H9 (cell line): ENCODE results near the gene ADAM22. TPM values are rescaled to one million over a fixed set of nuclear protein-coding genes. Genes with fewer than 3 reads are reported as not detected.

Source experiments
- DNase-seq: peaks from one replicate; pipeline ENCODE4 v3.0.0-alpha.2; 2017
- H2AFZ ChIP-seq: one replicate; pipeline ENCODE4 v1.6.1; 2013; ENCODE audit warnings: mild to moderate bottlenecking, low read length, control low read depth, moderate library complexity
- H2AK5ac ChIP-seq: 2 replicates; pipeline ENCODE4 v1.6.1; 2013; ENCODE audit warnings: low read length, control low read depth, mixed read lengths; ENCODE audit not compliant: insufficient read length
- H2BK120ac ChIP-seq: one replicate; pipeline ENCODE4 v1.6.1; 2013; ENCODE audit warnings: low read depth, mild to moderate bottlenecking, low read length, control low read depth, inconsistent platforms; ENCODE audit not compliant: poor library complexity, severe bottlenecking
- H2BK12ac ChIP-seq: 2 replicates; pipeline ENCODE4 v1.6.1; 2013; ENCODE audit warnings: low read length, control low read depth, mixed read lengths, low read depth; ENCODE audit not compliant: insufficient read length
- H2BK15ac ChIP-seq: 2 replicates; pipeline ENCODE4 v1.6.1; 2013; ENCODE audit warnings: low read depth, low read length, control low read depth
- H2BK20ac ChIP-seq: one replicate; pipeline ENCODE4 v1.6.1; 2013; ENCODE audit warnings: low read depth, mild to moderate bottlenecking, low read length, control low read depth, inconsistent platforms; ENCODE audit not compliant: poor library complexity, severe bottlenecking
- H2BK5ac ChIP-seq: 2 replicates; pipeline ENCODE4 v1.6.1; 2013; ENCODE audit warnings: low read length, control low read depth, mixed read lengths; ENCODE audit not compliant: insufficient read length
- H3K14ac ChIP-seq: 2 replicates; pipeline ENCODE4 v1.6.1; 2013; ENCODE audit warnings: low read length, control low read depth; ENCODE audit not compliant: insufficient read depth
- H3K18ac ChIP-seq: 2 replicates; pipeline ENCODE4 v1.6.1; 2013; ENCODE audit warnings: low read depth, mild to moderate bottlenecking, mixed read lengths, low read length, control low read depth; ENCODE audit not compliant: insufficient read length
- H3K23ac ChIP-seq: 2 replicates; pipeline ENCODE4 v1.6.1; 2013; ENCODE audit warnings: low read length, control low read depth, mixed read lengths, low read depth; ENCODE audit not compliant: insufficient read length
- H3K23me2 ChIP-seq: 2 replicates; pipeline ENCODE4 v1.6.1; 2013; ENCODE audit warnings: low read depth, mild to moderate bottlenecking, mixed read lengths, low read length, control low read depth; ENCODE audit not compliant: insufficient read length, poor library complexity, severe bottlenecking
- H3K27ac ChIP-seq: 2 replicates; pipeline ENCODE4 v1.5.1; 2013; ENCODE audit warnings: low read length, control low read depth, mixed read lengths, low read depth; ENCODE audit not compliant: insufficient read length
- H3K27me3 ChIP-seq: 2 replicates; pipeline ENCODE4 v1.6.1; 2013; ENCODE audit warnings: low read length, control low read depth, inconsistent platforms; ENCODE audit not compliant: insufficient read depth
- H3K4ac ChIP-seq: 2 replicates; pipeline ENCODE4 v1.6.1; 2013; ENCODE audit warnings: low read depth, mild to moderate bottlenecking, control low read depth, inconsistent platforms, low read length, moderate library complexity
- H3K4me1 ChIP-seq: 2 replicates; pipeline ENCODE4 v1.6.1; 2013; ENCODE audit warnings: low read length, control low read depth, inconsistent platforms; ENCODE audit not compliant: insufficient read depth
- H3K4me2 ChIP-seq: 2 replicates; pipeline ENCODE4 v1.6.1; 2013; ENCODE audit warnings: low read length, control low read depth, mixed read lengths; ENCODE audit not compliant: insufficient read length, insufficient read depth
- H3K56ac ChIP-seq: 2 replicates; pipeline ENCODE4 v1.6.1; 2013; ENCODE audit warnings: low read depth, mild to moderate bottlenecking, mixed read lengths, low read length, control low read depth; ENCODE audit not compliant: insufficient read length
- H3K79me1 ChIP-seq: 2 replicates; pipeline ENCODE4 v1.6.1; 2013; ENCODE audit warnings: low read depth, mild to moderate bottlenecking, moderate library complexity, low read length, control low read depth, inconsistent platforms; ENCODE audit not compliant: insufficient read depth, poor library complexity, severe bottlenecking
- H3K79me2 ChIP-seq: 2 replicates; pipeline ENCODE4 v1.6.1; 2013; ENCODE audit warnings: low read length, control low read depth, inconsistent platforms; ENCODE audit not compliant: insufficient read depth
- H3K9ac ChIP-seq: 2 replicates; pipeline ENCODE4 v1.6.1; 2013; ENCODE audit warnings: low read length, control low read depth, mixed read lengths; ENCODE audit not compliant: insufficient read length; ENCODE audit errors: extremely low read depth
- H3K9me3 ChIP-seq: one replicate; pipeline ENCODE4 v1.6.1; 2013; ENCODE audit warnings: low read depth, low read length, inconsistent platforms; ENCODE audit not compliant: control insufficient read depth
- H3T11ph ChIP-seq: one replicate; pipeline ENCODE4 v1.6.1; 2013; ENCODE audit warnings: mild to moderate bottlenecking, low read length, control low read depth, inconsistent platforms
- H4K20me1 ChIP-seq: one replicate; pipeline ENCODE4 v1.6.1; 2013; ENCODE audit not compliant: control insufficient read depth, insufficient read length, insufficient read depth
- H4K5ac ChIP-seq: 2 replicates; pipeline ENCODE4 v1.6.1; 2013; ENCODE audit warnings: low read depth, mild to moderate bottlenecking, mixed read lengths, low read length, control low read depth; ENCODE audit not compliant: insufficient read length
- H4K8ac ChIP-seq: replicated peaks from 2 replicates; pipeline ENCODE4 v1.6.1; 2013; ENCODE audit warnings: low read length, control low read depth, mixed read lengths, low read depth; ENCODE audit not compliant: insufficient read length
- H4K91ac ChIP-seq: 2 replicates; pipeline ENCODE4 v1.6.1; 2013; ENCODE audit warnings: low read depth, mild to moderate bottlenecking, moderate library complexity, mixed read lengths, low read length, control low read depth; ENCODE audit not compliant: insufficient read length
- H3K27ac Mint-ChIP-seq, 3 experiments: 2 replicates in 2 of 3; 3 replicates in 1 of 3; pipeline ENCODE4 v1.8.0; 2020 to 2021; ENCODE audit warnings: mixed read lengths in 3 of 3, mild to moderate bottlenecking in 1 of 3, moderate library complexity in 1 of 3
- H3K27me3 Mint-ChIP-seq: 2 replicates; pipeline ENCODE4 v1.8.0; 2021; ENCODE audit warnings: low read depth, mild to moderate bottlenecking, moderate library complexity, mixed read lengths
- H3K36me3 Mint-ChIP-seq, 3 experiments: 2 replicates in 2 of 3; 3 replicates in 1 of 3; pipeline ENCODE4 v1.8.0; 2020 to 2021; ENCODE audit warnings: low read depth in 3 of 3, mixed read lengths in 3 of 3; ENCODE audit not compliant: insufficient read depth in 1 of 3
- H3K4me1 Mint-ChIP-seq, 2 experiments: 2 replicates each; pipeline ENCODE4 v1.8.0; 2020; ENCODE audit warnings: mixed read lengths in 2 of 2
- H3K4me3 Mint-ChIP-seq, 2 experiments: 2 replicates in 1 of 2; 3 replicates in 1 of 2; pipeline ENCODE4 v1.8.0; 2020 to 2021; ENCODE audit warnings: mild to moderate bottlenecking in 2 of 2, mixed read lengths in 2 of 2, moderate library complexity in 1 of 2
- H3K9me3 Mint-ChIP-seq, 2 experiments: 2 replicates in 1 of 2; 3 replicates in 1 of 2; pipeline ENCODE4 v1.8.0; 2020; ENCODE audit warnings: mild to moderate bottlenecking in 2 of 2, mixed read lengths in 2 of 2, moderate library complexity in 1 of 2
- CTCF ChIP-seq: fragments of 200-600 bp; sonication (generic); conservative IDR thresholded peaks from 3 replicates; pipeline ENCODE4 v1.8.0; 2021; ENCODE audit warnings: antibody characterized with exemption, mild to moderate bottlenecking
- WGBS: extraction: QIAGEN DNeasy Blood & Tissue Kit; methylation state at CpG from one replicate; pipeline ENCODE4 v1.1.7; 2013; ENCODE audit warnings: missing lambda C conversion rate, low lambda C conversion rate, mixed read lengths; ENCODE audit not compliant: insufficient read length; ENCODE audit errors: extremely low coverage; 5-methylcytosine and 5-hydroxymethylcytosine counted together
- total RNA-seq: library from RNA; stranded (reverse); gene quantifications from 2 replicates; pipeline ENCODE4 v1.2.1, GENCODE V29; 2021

Gene ADAM22
- total RNA-seq, 1 experiment from 2014 or later, result 8.7 TPM

- no peaks in the 10 kb centered on the region for H3K36me3 Mint-ChIP-seq
- no peaks in the 10 kb centered on the region for H3K79me2 ChIP-seq
- H3K79me1 ChIP-seq, result no peaks in the 10 kb centered on the region
- peaks cover 3 to 4% of the 10 kb centered on the region in 2 experiments; a peak in 2 of 4 replicates for H3K4me1 Mint-ChIP-seq
- no peaks in the 10 kb centered on the region for H3K27me3 Mint-ChIP-seq
- TF ChIP-seq CTCF, result no peak
- no peak overlapping the region for H3K27ac ChIP-seq
- H3K9me3 Mint-ChIP-seq, result no peaks in the 10 kb centered on the region
- no peak overlapping the region for H3K4me2 ChIP-seq
- H3K4me1 ChIP-seq, result no peaks in the 10 kb centered on the region
- no peaks in the 10 kb centered on the region for H3K9me3 ChIP-seq
- no peak overlapping the region for H2BK120ac ChIP-seq
- no peak overlapping the region for H4K91ac ChIP-seq
- DNase-seq, result no peak
- no peak overlapping the region for H2AK5ac ChIP-seq
- no peaks in the 10 kb centered on the region for H3K27me3 ChIP-seq
- no peak overlapping the region for H3T11ph ChIP-seq
- no peak overlapping the region for H4K5ac ChIP-seq
- no peak overlapping the region for H4K8ac ChIP-seq
- H3K9ac ChIP-seq, result no peak overlapping the region
- no peak overlapping the region for H3K56ac ChIP-seq
- no CpG with 5 or more reads among the region's 3 CpGs for WGBS
- no peak overlapping the region for H2BK15ac ChIP-seq
- no peaks in the 10 kb centered on the region for H3K23me2 ChIP-seq
- H3K27ac Mint-ChIP-seq, result peak overlapping the region in 1 of 3 experiments; percentile 94; a peak in 3 of 7 replicates
- H2AFZ ChIP-seq, result no peak overlapping the region
- no peak overlapping the region for H3K4me3 Mint-ChIP-seq
- H3K23ac ChIP-seq, result no peak overlapping the region
- no peak overlapping the region for H2BK5ac ChIP-seq
- no peak overlapping the region for H3K4ac ChIP-seq
- no peaks in the 10 kb centered on the region for H4K20me1 ChIP-seq
- H3K18ac ChIP-seq, result no peak overlapping the region
- no peak overlapping the region for H2BK12ac ChIP-seq
- H2BK20ac ChIP-seq, result no peak overlapping the region
- no peak overlapping the region for H3K14ac ChIP-seq
These were observed 48.1 kb downstream of the ADAM22 start for GRCh38 chr7:87982116-87982515.
